AG04449 (cell line): Measurements from ENCODE around the gene BBS12.
A peak's percentile ranks its signal among the peaks of the same experiment; 100 is the strongest.

ENCODE experiments used
- CTCF ChIA-PET: fragments of 350-600 bp; formaldehyde crosslinking; extraction: SDS; loops from one replicate; lab custom pipeline; 2021; ENCODE audit warnings: antibody characterized with exemption; lab: Yijun Ruan, JAX
- POLR2A ChIA-PET: fragments of 400-600, 350-600 bp; formaldehyde crosslinking; extraction: SDS; loops from one replicate; lab custom pipeline; 2020; ENCODE audit warnings: antibody characterized with exemption, inconsistent platforms; lab: Yijun Ruan, JAX
- DNase-seq: peaks from one replicate; pipeline ENCODE4 v3.0.0-alpha.2; 2010; ENCODE audit warnings: low read depth, low spot score
- H3K4me3 ChIP-seq: 2 replicates; pipeline ENCODE4 v1.5.1; 2011; ENCODE audit warnings: low read depth, mild to moderate bottlenecking, control low read depth, low read length
- CTCF ChIP-seq: IDR thresholded peaks from one replicate; pipeline ENCODE4 v1.5.1; 2011; ENCODE audit warnings: mild to moderate bottlenecking, moderate library complexity, low read length, control low read depth, inconsistent platforms; ENCODE audit not compliant: insufficient read depth; ENCODE audit errors: missing control alignments

Gene BBS12

GRCh38 chr4:122709236-122709635, 23.3 kb upstream of the BBS12 start:
- H3K4me3 ChIP-seq: no peak overlapping the region
- TF ChIP-seq CTCF: no peak
- ChIA-PET POLR2A (no interaction called here), CTCF (interaction anchor here (1.2 to 3.3 kb wide), 4 partner anchors 8 to 205 kb away, joined by 4 to 14 read pairs (median 5); no protein-coding TSS in a partner anchor)
- no peak for DNase-seq

DNA sequence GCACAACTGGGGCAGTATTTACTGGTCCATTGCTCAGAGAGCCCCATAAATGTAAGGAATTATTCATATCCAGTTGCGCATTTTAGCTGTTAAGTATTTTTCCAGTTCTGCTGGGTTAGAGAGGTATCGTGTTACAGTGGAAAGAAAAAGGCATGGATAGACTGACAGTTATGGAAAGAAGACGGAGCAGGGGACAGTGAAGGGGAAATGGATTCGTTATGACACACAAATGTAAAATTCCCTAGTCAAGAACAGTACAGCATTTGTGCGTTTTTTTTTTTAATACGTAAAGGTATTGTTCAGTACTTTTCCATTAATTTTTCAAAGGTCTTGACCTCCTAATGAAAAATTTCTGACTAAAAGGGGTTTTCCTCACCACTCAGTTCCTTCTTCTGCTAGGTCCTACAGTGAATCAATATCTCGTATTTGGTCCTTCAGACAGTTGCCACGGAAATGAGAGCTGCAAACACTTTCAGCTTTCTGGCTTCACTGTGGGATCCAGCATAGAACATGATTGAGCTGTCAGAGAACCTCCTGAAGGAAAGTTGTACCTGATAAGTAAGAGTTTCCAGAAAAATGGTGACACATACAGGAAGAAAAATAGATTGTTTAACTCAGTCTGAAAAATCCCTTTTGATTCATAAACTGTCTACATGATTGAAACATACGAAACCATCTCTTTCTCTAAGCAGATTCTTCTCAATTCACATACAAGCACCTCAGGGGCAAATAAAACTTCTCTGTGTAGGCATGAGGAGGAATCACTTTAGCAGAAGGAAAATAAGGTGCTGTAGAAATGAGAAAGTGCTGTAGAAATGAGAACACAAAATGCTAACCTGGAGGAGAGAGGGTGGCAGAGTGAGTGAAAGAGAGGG, 21.8 kb upstream of the BBS12 start:
- no peak for DNase-seq
- POLR2A ChIA-PET: no interaction called here
- TF ChIP-seq CTCF: no peak
- H3K4me3 ChIP-seq: no peak overlapping the region
- CTCF ChIA-PET: interaction anchor here (0.8 to 2.6 kb wide), 3 partner anchors 27 to 109 kb away, joined by 3 to 16 read pairs (median 4); no protein-coding TSS in a partner anchor

DNA sequence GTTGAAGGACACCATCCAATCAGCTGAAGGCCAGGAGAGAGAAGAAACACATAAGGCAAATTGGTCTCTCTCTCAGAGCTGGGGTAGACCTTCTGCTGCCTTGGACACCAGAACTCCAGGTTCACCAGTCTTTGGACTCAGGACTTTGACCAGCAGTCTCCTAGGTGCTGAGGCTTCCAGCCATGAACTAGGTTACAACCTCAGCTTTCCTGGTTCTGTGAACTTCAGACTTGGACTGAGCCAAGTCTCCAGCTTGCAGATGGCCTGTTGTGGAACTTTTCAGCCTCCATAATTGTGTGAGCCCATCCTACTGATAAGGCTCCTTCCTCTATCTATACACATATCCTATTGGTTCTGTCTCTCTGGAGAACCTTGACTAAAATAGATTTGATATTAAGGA, 20.6 kb upstream of the BBS12 start:
- DNase-seq: no peak
- CTCF ChIA-PET: interaction anchor here (1.0 to 2.6 kb wide), 2 partner anchors 109 to 202 kb away, joined by 3 to 16 read pairs; no protein-coding TSS in a partner anchor
- POLR2A ChIA-PET: no interaction called here
- H3K4me3 ChIP-seq: no peak overlapping the region
- TF ChIP-seq CTCF: no peak

- H3K4me3 ChIP-seq: no peak overlapping the region
- no peak for TF ChIP-seq CTCF
- CTCF ChIA-PET: interaction anchor here (1.0 to 2.6 kb wide), 2 partner anchors 110 to 202 kb away, joined by 3 to 16 read pairs; no protein-coding TSS in a partner anchor
- no peak for DNase-seq
- POLR2A ChIA-PET: no interaction called here
These were observed 19.7 kb upstream of the BBS12 start for GRCh38 chr4:122712782-122713181.

DNA sequence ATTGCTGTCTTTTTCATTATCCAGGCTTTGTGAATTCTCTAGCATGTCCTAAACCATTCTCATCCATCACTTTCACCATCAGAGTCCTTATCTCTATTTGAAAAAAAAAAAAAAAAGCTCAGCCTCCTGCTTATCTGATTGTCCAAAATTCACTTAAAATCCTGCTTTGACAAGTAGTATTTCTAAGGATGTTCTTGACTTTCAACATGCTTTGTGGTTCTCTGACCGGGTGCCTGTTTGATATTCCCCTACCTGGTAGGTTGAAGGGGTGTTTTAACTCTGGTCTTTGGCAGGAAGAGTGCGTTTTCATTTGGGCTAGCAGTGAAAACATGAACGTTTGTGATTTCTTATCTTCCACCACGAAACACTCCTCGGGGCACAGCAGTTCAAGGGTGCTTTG, 17.3 kb upstream of the BBS12 start:
- CTCF ChIA-PET: interaction anchor here (1.1 to 7.3 kb wide), 5 partner anchors 10 to 209 kb away, joined by 3 to 78 read pairs (median 3); no protein-coding TSS in a partner anchor
- no peak for DNase-seq
- no peak overlapping the region for H3K4me3 ChIP-seq
- POLR2A ChIA-PET: no interaction called here
- TF ChIP-seq CTCF: no peak

DNA sequence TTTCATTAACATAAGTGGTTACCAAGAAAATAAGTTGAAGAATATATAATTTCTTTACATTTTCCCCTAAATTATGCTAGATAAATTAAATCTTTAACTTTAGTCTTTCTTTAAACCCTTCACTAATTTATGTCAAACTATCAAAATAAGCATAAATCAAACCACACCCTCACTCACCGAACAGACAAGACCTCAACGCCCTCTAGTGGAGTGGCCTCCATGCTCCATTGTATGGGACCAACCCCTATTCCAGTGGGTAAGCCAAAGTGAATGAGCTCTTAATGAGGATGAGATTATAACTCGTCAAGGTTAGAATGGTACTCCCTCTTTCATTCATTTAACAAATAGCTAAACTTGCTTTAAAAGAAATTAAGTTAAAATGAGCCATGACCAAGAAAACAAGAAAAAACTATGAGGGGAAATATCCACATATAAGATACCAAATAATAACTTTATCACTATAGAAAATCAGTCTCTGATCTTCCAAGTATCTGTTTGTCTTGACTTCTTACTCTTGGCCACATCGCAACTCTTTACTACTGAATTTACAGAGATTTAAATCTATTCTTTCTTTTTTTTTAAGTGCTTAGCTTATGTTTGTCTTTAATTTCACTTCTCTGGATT, 15.6 kb upstream of the BBS12 start:
- no peak overlapping the region for H3K4me3 ChIP-seq
- ChIA-PET POLR2A (no interaction called here), CTCF (interaction anchor here (0.6 to 7.3 kb wide), 44 partner anchors 9 to 816 kb away, joined by 3 to 78 read pairs (median 5); partner anchors contain the start of genes BBS12 and IL21)
- peak; percentile 83 for TF ChIP-seq CTCF
- DNase-seq: no peak
